CD4-positive, alpha-beta T cell (primary cell): ENCODE data around the gene STYK1. TPM values are rescaled to one million over a fixed set of nuclear protein-coding genes. Genes with fewer than 3 reads are reported as not detected.

Source experiments
- ATAC-seq: fragments of 200-7000 bp; cut with Tn5 transposase; one replicate; pipeline ENCODE4 v1.10.0; 2022; ENCODE audit warnings: mild to moderate bottlenecking; ENCODE audit not compliant: poor library complexity
- CTCF ChIA-PET: fragments of 350-600 bp; sonication (Branson Sonifier 250); formaldehyde crosslinking; loops from one replicate; lab custom pipeline; 2021; ENCODE audit warnings: antibody characterized with exemption, inconsistent platforms; lab: Charles Lee
- POLR2A ChIA-PET: fragments of 350-600 bp; sonication (Branson Sonifier 250); formaldehyde crosslinking; loops from one replicate; lab custom pipeline; 2021; ENCODE audit warnings: antibody characterized with exemption, inconsistent platforms; lab: Charles Lee
- DNase-seq, 14 experiments: peaks; one replicate each; pipeline ENCODE4 v3.0.0-alpha.2; 2013 to 2020; ENCODE audit warnings: mixed read lengths in 2 of 14
- H3K27ac ChIP-seq, 2 donors: one replicate each; pipeline versions ENCODE4 v1.5.1 to v1.7.0; 2013; ENCODE audit warnings: low read length in 2 of 2, low read depth in 1 of 2, mild to moderate bottlenecking in 1 of 2
- H3K27me3 ChIP-seq, 2 experiments: 1 replicate in 1 of 2; 2 replicates in 1 of 2; pipeline versions ENCODE4 v1.6.1 to v1.7.0; 2013; ENCODE audit warnings: low read length in 2 of 2, control low read depth in 1 of 2, mild to moderate bottlenecking in 1 of 2, moderate library complexity in 1 of 2; ENCODE audit not compliant: insufficient read depth in 2 of 2, control insufficient read depth in 1 of 2
- H3K36me3 ChIP-seq: one replicate; pipeline ENCODE4 v1.6.1; 2013; ENCODE audit warnings: low read length, control low read depth; ENCODE audit not compliant: insufficient read depth
- H3K4me1 ChIP-seq: one replicate; pipeline ENCODE4 v1.6.1; 2013; ENCODE audit warnings: low read length, control low read depth; ENCODE audit not compliant: insufficient read depth
- H3K4me3 ChIP-seq: one replicate; pipeline ENCODE4 v1.5.1; 2013; ENCODE audit warnings: mild to moderate bottlenecking, low read length, moderate library complexity
- H3K9me3 ChIP-seq, 2 experiments: 1 replicate in 1 of 2; 2 replicates in 1 of 2; pipeline versions ENCODE4 v1.6.1 to v1.7.0; 2013; ENCODE audit warnings: low read length in 2 of 2, mild to moderate bottlenecking in 2 of 2, control low read depth in 1 of 2, moderate library complexity in 1 of 2; ENCODE audit not compliant: control insufficient read depth in 1 of 2, insufficient read depth in 1 of 2
- H3K27ac Mint-ChIP-seq: one replicate; pipeline ENCODE4 v1.8.0; 2020; ENCODE audit warnings: mixed read lengths
- H3K27me3 Mint-ChIP-seq: one replicate; pipeline ENCODE4 v1.8.0; 2021; ENCODE audit warnings: mixed read lengths
- H3K36me3 Mint-ChIP-seq: one replicate; pipeline ENCODE4 v1.8.0; 2021; ENCODE audit warnings: low read depth, mixed read lengths
- H3K4me1 Mint-ChIP-seq: one replicate; pipeline ENCODE4 v1.8.0; 2021; ENCODE audit warnings: low read depth, mixed read lengths
- H3K4me3 Mint-ChIP-seq: one replicate; pipeline ENCODE4 v1.8.0; 2020; ENCODE audit warnings: mild to moderate bottlenecking, mixed read lengths
- H3K9me3 Mint-ChIP-seq: one replicate; pipeline ENCODE4 v1.8.0; 2020; ENCODE audit warnings: mixed read lengths
- CTCF ChIP-seq: fragments of 200-600 bp; IDR thresholded peaks from one replicate; pipeline ENCODE4 v1.8.0; 2022; ENCODE audit warnings: antibody characterized with exemption, mild to moderate bottlenecking
- intact Hi-C, 2 experiments: fragments of 100-400 bp; cut with DNase I in 1 of 2; cut with micrococcal nuclease in 1 of 2; formaldehyde crosslinking; loops; one replicate each; pipeline versions ENCODE4 v1.15.1 to v1.9.0; 2023 to 2025; cut with DNase I, micrococcal nuclease
- total RNA-seq, 174 experiments: library from RNA in 2 of 174; stranded (reverse) in 2 of 174; gene quantifications; one replicate each; pipeline ENCODE4 v1.2.3 and lab custom pipeline; 2021 to 2026

STYK1 gene
- total RNA-seq, 2 experiments from 2014 or later = not detected

- H3K4me3 Mint-ChIP-seq = no peak overlapping the region
- no peak for TF ChIP-seq CTCF
- no peaks in the 10 kb centered on the region for H3K36me3 ChIP-seq
- H3K4me1 Mint-ChIP-seq = peaks cover 30% of the 10 kb centered on the region
- H3K27ac ChIP-seq = no peak overlapping the region
- peaks cover 56% of the 10 kb centered on the region for H3K27me3 Mint-ChIP-seq
- H3K27me3 ChIP-seq = peaks cover 4 to 11% of the 10 kb centered on the region in 2 experiments
- intact Hi-C loops = no loop called here
- peaks cover 13% of the 10 kb centered on the region for H3K4me1 ChIP-seq
- POLR2A ChIA-PET = no interaction called here
- CTCF ChIA-PET = no interaction called here
- peaks cover 7% of the 10 kb centered on the region for H3K36me3 Mint-ChIP-seq
- H3K9me3 ChIP-seq = peaks cover 0 to 3% of the 10 kb centered on the region in 2 experiments
- H3K4me3 ChIP-seq = no peak overlapping the region
- no peak for ATAC-seq
- H3K27ac Mint-ChIP-seq = no peak overlapping the region
- no peak for DNase-seq
- H3K9me3 Mint-ChIP-seq = no peaks in the 10 kb centered on the region
These were observed 43.6 kb upstream of the STYK1 start for GRCh38 chr12:10717410-10717809.

DNA sequence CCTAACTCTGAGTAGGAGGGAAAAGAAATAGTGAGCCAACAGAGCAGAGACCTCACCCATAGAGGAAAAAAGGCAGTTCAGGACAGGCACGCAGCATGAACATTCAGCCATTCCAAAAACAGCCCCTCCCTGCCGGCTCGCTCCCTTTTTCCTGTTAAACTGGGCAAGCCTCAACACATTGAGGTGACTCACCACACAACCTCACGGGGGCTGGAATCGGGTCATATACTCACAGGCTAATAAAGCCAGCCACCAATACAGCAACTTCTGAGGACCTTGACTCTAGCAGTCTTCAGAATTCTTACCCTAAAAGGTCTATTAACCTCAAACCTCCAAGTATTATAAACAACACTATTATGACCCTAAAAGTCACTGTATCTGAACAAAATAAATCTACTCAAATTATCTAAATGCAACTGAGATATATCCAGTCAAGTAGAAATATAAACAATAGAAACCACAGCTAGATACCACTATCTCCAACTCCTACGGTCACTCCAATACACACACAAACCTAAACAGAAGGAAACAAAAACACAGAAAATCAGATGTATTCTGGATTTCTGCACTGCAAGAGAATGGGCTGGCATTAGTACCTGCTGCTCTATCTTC is 43.0 kb upstream of the STYK1 start:
- no peak overlapping the region for H3K4me3 ChIP-seq
- H3K9me3 ChIP-seq = no peaks in the 10 kb centered on the region
- Mint-ChIP-seq H3K9me3 (no peaks in the 10 kb centered on the region), H3K4me1 (peaks cover 24% of the 10 kb centered on the region), H3K27ac (no peak overlapping the region), H3K27me3 (peaks cover 50% of the 10 kb centered on the region), H3K36me3 (peaks cover 2% of the 10 kb centered on the region), H3K4me3 (no peak overlapping the region)
- intact Hi-C loops = no loop called here
- H3K4me1 ChIP-seq = peaks cover 7% of the 10 kb centered on the region
- POLR2A ChIA-PET = no interaction called here
- H3K27me3 ChIP-seq = peaks cover 4 to 5% of the 10 kb centered on the region in 2 experiments
- no peak for DNase-seq
- no peak overlapping the region for H3K27ac ChIP-seq
- no peaks in the 10 kb centered on the region for H3K36me3 ChIP-seq
- CTCF ChIA-PET = no interaction called here
- no peak for TF ChIP-seq CTCF
- ATAC-seq = no peak

DNA sequence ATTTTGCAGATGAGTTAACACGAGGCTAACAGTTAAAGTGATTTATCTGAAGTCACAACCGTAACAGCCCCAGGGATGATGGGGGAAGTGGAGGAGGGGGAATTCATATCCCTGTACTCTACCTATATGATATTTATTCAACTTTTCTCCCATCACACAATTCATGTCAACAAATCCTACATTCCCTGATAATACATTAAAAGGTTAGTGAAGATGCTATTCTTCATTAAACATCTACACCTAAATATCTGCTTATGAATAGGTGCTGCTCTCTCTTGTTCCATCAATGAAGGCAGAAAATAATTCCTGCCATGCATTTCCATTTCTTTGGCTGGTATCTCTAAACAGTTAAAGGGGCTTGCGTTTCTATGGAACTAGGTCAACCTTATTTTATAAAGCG is 42.4 kb upstream of the STYK1 start:
- TF ChIP-seq CTCF = no peak
- ChIA-PET POLR2A (no interaction called here), CTCF (no interaction called here)
- peaks cover 45% of the 10 kb centered on the region for H3K27me3 Mint-ChIP-seq
- Histone ChIP-seq H3K4me1 (peaks cover 4% of the 10 kb centered on the region), H3K27ac (no peak overlapping the region), H3K4me3 (no peak overlapping the region), H3K36me3 (no peaks in the 10 kb centered on the region), H3K9me3 (no peaks in the 10 kb centered on the region), H3K27me3 (peaks cover 2 to 4% of the 10 kb centered on the region in 2 experiments)
- peaks cover 19% of the 10 kb centered on the region for H3K4me1 Mint-ChIP-seq
- H3K36me3 Mint-ChIP-seq = no peaks in the 10 kb centered on the region
- intact Hi-C loops = no loop called here
- no peak overlapping the region for H3K4me3 Mint-ChIP-seq
- H3K27ac Mint-ChIP-seq = no peak overlapping the region
- H3K9me3 Mint-ChIP-seq = no peaks in the 10 kb centered on the region
- ATAC-seq = no peak
- no peak for DNase-seq
